Activated B cell treated with CpG ODN at 0.5 μM for 24 hours (primary cell): Measurements from ENCODE around the gene EFCC1. TPM values are rescaled to one million over a fixed set of nuclear protein-coding genes. Genes with fewer than 3 reads are reported as not detected.

Experiments used
- ATAC-seq: fragments of 200-7000 bp; cut with Tn5 transposase; one replicate; pipeline ENCODE4 v1.10.0; 2021; ENCODE audit warnings: low read depth, mild to moderate bottlenecking, moderate library complexity
- CTCF ChIA-PET: fragments of 350-600 bp; sonication (Branson Sonifier 250); formaldehyde crosslinking; loops from one replicate; lab custom pipeline; 2021; ENCODE audit warnings: antibody characterized with exemption; lab: Charles Lee
- POLR2A ChIA-PET: fragments of 350-600 bp; sonication (Branson Sonifier 250); formaldehyde crosslinking; loops from one replicate; lab custom pipeline; 2021; ENCODE audit warnings: antibody characterized with exemption; lab: Charles Lee
- DNase-seq: peaks from one replicate; pipeline ENCODE4 v3.0.0; 2022
- H3K27ac Mint-ChIP-seq: one replicate; pipeline ENCODE4 v1.8.0; 2020; ENCODE audit warnings: mixed read lengths
- H3K27me3 Mint-ChIP-seq: one replicate; pipeline ENCODE4 v1.8.0; 2021; ENCODE audit warnings: mixed read lengths
- H3K36me3 Mint-ChIP-seq: one replicate; pipeline ENCODE4 v1.8.0; 2021; ENCODE audit warnings: low read depth, mixed read lengths
- H3K4me1 Mint-ChIP-seq: one replicate; pipeline ENCODE4 v1.8.0; 2021; ENCODE audit warnings: mixed read lengths
- H3K4me3 Mint-ChIP-seq: one replicate; pipeline ENCODE4 v1.8.0; 2020; ENCODE audit warnings: mild to moderate bottlenecking, mixed read lengths
- H3K9me3 Mint-ChIP-seq: one replicate; pipeline ENCODE4 v1.8.0; 2020; ENCODE audit warnings: mixed read lengths
- intact Hi-C: fragments of 100-400 bp; cut with micrococcal nuclease; formaldehyde crosslinking; loops from one replicate; pipeline ENCODE4 v1.15.1; 2024
- total RNA-seq: library from RNA; stranded (reverse); gene quantifications from 2 replicates; pipeline ENCODE4 v1.2.3, GENCODE V29; 2022
- TF ChIP-seq, protein P1 (sequence below): fragments of 200-600 bp; IDR thresholded peaks from one replicate; pipeline ENCODE4 v1.8.0; 2022; ENCODE audit warnings: antibody characterized with exemption, mild to moderate bottlenecking

The EFCC1 gene
- total RNA-seq, 1 donor from 2014 or later: not detected

- intact Hi-C loops: loop anchor here (1.0 to 2.0 kb wide), 9 partner anchors 11 to 222 kb away; partner anchors contain the start of genes ACAD9, CFAP92, CNBP and COPG1
- Mint-ChIP-seq H3K27ac (peak overlapping the region; percentile 94), H3K9me3 (no peaks in the 10 kb centered on the region), H3K36me3 (no peaks in the 10 kb centered on the region), H3K27me3 (no peaks in the 10 kb centered on the region), H3K4me3 (peak overlapping the region; percentile 85), H3K4me1 (peaks cover 12% of the 10 kb centered on the region)
- TF ChIP-seq, protein P1, sequence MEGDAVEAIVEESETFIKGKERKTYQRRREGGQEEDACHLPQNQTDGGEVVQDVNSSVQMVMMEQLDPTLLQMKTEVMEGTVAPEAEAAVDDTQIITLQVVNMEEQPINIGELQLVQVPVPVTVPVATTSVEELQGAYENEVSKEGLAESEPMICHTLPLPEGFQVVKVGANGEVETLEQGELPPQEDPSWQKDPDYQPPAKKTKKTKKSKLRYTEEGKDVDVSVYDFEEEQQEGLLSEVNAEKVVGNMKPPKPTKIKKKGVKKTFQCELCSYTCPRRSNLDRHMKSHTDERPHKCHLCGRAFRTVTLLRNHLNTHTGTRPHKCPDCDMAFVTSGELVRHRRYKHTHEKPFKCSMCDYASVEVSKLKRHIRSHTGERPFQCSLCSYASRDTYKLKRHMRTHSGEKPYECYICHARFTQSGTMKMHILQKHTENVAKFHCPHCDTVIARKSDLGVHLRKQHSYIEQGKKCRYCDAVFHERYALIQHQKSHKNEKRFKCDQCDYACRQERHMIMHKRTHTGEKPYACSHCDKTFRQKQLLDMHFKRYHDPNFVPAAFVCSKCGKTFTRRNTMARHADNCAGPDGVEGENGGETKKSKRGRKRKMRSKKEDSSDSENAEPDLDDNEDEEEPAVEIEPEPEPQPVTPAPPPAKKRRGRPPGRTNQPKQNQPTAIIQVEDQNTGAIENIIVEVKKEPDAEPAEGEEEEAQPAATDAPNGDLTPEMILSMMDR: no peak
- POLR2A ChIA-PET: interaction anchor here (0.6 to 3.5 kb wide), 14 partner anchors 11 to 373 kb away, joined by 3 to 45 read pairs (median 4); partner anchors contain the start of genes CFAP92, CNBP, COPG1 and RAB43
- peak; percentile 97 for ATAC-seq
- CTCF ChIA-PET: interaction anchor here (0.6 to 3.4 kb wide), 6 partner anchors 11 to 219 kb away, joined by 3 to 29 read pairs (median 6); partner anchors contain the start of genes CFAP92 and RAB43
- DNase-seq: peak; percentile 83
Measured at GRCh38 chr3:129026728-129027543, 25.8 kb downstream of the EFCC1 start.

DNA sequence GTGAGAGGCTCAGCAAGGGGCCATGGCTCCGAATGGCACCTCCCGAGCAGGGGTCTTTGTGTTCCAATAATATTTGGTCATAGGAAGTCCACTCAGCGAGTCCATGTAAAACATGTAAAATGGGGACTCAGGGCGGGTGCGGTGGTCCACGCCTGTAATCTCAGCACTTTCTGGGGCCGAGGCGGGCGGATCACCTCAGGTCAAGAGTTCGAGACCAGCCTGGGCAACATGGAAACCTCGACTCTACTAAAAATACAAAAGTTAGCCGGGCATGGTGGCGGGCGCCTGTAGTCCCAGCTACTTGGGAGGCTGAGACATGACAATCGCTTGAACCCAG, 26.4 kb downstream of the EFCC1 start:
- Mint-ChIP-seq H3K4me1 (peaks cover 12% of the 10 kb centered on the region), H3K4me3 (peak overlapping the region; percentile 24), H3K36me3 (no peaks in the 10 kb centered on the region), H3K27me3 (no peaks in the 10 kb centered on the region), H3K27ac (no peak overlapping the region), H3K9me3 (no peaks in the 10 kb centered on the region)
- POLR2A ChIA-PET: interaction anchor here (0.6 to 3.5 kb wide), 11 partner anchors 11 to 372 kb away, joined by 3 to 45 read pairs (median 6); partner anchors contain the start of genes CFAP92, COPG1 and RAB43
- no peak for DNase-seq
- CTCF ChIA-PET: interaction anchor here (1.0 to 3.4 kb wide), 4 partner anchors 11 to 94 kb away, joined by 3 to 29 read pairs (median 12); partner anchors contain the start of genes CFAP92 and RAB43
- no peak for ATAC-seq
- TF ChIP-seq, protein P1: no peak
- intact Hi-C loops: loop anchor here (1.0 to 2.0 kb wide), 9 partner anchors 11 to 222 kb away; partner anchors contain the start of genes ACAD9, CFAP92, CNBP and COPG1

- CTCF ChIA-PET: interaction anchor here (1.1 kb wide), 1 partner anchor 25 kb away, joined by 3 read pairs; no protein-coding TSS in a partner anchor
- intact Hi-C loops: no loop called here
- Mint-ChIP-seq H3K27me3 (peaks cover 3% of the 10 kb centered on the region), H3K4me3 (no peak overlapping the region), H3K36me3 (no peaks in the 10 kb centered on the region), H3K27ac (peak overlapping the region; percentile 18), H3K9me3 (no peaks in the 10 kb centered on the region), H3K4me1 (peaks cover 12% of the 10 kb centered on the region)
- ATAC-seq (no peak), DNase-seq (no peak)
- POLR2A ChIA-PET: interaction anchor here (3.5 kb wide), 1 partner anchor 13 kb away, joined by 45 read pairs; no protein-coding TSS in a partner anchor
- TF ChIP-seq, protein P1: no peak
Measured at GRCh38 chr3:129028866-129029265, 27.8 kb downstream of the EFCC1 start.

- ChIA-PET CTCF (interaction anchor here (1.0 to 1.2 kb wide), 2 partner anchors 23 to 215 kb away, joined by 3 to 5 read pairs; no protein-coding TSS in a partner anchor), POLR2A (no interaction called here)
- Mint-ChIP-seq H3K36me3 (no peaks in the 10 kb centered on the region), H3K9me3 (no peaks in the 10 kb centered on the region), H3K4me1 (peaks cover 12% of the 10 kb centered on the region), H3K4me3 (no peak overlapping the region), H3K27me3 (peaks cover 3% of the 10 kb centered on the region), H3K27ac (no peak overlapping the region)
- no peak for DNase-seq
- intact Hi-C loops: no loop called here
- ATAC-seq: no peak
- TF ChIP-seq, protein P1: no peak
Measured at GRCh38 chr3:129030611-129031010, 29.5 kb downstream of the EFCC1 start.
